GM19240 (cell line): Measurements from ENCODE around the gene DIAPH2.

Experiments
- DNase-seq: peaks from one replicate; pipeline ENCODE4 v3.0.0; 2011; ENCODE audit warnings: low spot score; ENCODE audit not compliant: insufficient read length

DIAPH2 gene

DNA sequence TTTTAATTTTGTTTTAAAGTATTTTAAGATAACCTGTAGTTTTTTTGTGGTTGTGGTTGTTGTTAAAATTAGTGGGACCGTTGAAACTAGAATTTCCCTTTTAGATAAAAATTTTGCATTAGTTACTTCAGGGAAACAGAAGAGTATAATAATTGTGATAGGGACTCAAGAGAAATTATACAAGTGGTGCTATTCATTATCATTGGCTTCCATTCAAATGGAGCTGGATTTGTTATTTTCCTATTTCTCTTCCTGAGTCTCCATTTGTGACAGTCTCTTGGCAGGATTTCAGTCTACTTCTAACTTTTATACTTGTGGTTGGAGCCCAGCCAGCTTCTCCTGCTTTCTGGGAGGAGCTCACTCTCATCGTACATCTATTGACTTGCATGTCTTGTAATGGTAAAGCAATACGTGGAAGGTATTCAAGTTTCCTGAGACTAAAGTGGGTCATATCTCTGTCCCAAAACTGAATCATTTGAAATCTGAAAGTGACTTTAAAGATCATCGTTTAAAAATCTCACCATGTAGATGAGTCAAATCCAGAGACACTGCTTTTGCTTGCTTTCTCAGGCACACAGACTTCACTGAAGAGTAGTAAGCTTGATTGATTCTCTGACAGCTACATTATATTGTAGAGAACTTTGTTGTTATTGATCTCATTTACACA is 354.9 kb downstream of the DIAPH2 start:
- DNase-seq: no peak

- DNase-seq: no peak
Measured at GRCh38 chrX:97045470-97045869, 360.8 kb downstream of the DIAPH2 start.

- DNase-seq: no peak
Measured at GRCh38 chrX:97046867-97047266, 362.2 kb downstream of the DIAPH2 start.

DNA sequence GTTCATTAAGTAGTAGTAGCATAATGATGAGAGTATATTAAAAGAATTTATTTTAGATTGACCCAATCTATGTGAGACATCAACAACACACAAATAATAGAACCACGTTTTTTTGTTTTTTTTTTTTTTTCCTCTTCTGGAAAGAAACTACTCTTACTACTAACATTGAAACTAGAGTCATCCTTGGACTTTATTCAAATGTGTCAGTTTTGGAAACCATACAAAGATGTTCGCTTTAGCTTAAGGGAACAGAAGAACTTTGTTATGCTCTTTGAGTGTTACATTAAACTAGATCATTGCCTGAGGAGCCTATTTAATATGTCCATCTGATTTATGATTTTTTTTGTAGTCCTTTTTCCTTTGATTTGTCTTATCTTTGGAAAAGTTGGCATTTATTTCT is 365.8 kb downstream of the DIAPH2 start:
- DNase-seq: no peak

GRCh38 chrX:97057349-97057909 is 372.8 kb downstream of the DIAPH2 start:
- DNase-seq: no peak

- DNase-seq: no peak
Measured at GRCh38 chrX:97060020-97060419, 375.4 kb downstream of the DIAPH2 start.

GRCh38 chrX:97065066-97065465 is 380.4 kb downstream of the DIAPH2 start:
- no peak for DNase-seq

DNA sequence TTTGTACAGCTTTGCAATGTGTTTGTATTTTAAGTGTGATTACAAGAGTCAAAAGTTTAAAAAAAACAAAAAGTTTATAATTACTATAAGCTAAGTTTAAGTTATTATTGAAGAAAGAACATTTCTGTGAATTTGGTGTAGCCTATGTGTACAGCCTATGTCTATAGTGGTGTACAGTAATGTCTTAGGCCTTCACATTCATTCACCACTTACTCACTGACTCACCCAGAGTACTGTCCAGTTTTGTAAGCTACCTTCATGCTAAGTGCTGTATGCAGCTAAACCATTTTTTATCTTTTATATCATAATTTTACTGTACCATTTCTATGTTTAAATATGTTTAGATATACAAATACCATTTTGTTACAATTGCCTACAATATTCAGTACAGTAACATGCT is 381.3 kb downstream of the DIAPH2 start:
- DNase-seq: no peak

GRCh38 chrX:97066381-97066780 is 381.7 kb downstream of the DIAPH2 start:
- no peak for DNase-seq

DNA sequence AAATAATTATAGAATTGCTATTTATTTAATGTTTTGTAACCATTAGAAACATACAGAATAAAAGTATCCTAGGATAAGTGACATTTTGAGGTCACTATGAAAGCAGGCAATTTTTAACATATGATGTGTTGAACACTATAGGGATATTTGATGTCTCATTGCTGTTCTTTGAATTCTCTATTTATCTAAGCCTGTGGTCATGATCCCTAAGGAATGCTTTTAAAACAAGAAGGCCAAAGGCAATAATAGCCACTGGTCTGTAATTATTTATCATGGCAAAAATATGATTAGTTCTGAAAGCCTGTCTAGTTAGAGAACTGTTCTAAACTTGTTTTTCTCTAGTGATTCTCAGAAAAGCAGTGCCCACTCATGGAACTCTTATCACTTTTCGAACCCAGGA is 385.7 kb downstream of the DIAPH2 start:
- DNase-seq: no peak

- no peak for DNase-seq
Measured at GRCh38 chrX:97074400-97074799, 389.8 kb downstream of the DIAPH2 start.

- DNase-seq: no peak
Measured at GRCh38 chrX:97089116-97089515, 404.5 kb downstream of the DIAPH2 start.

- DNase-seq: no peak
Measured at GRCh38 chrX:97096385-97096784, 411.7 kb downstream of the DIAPH2 start.

GRCh38 chrX:97102938-97103337 is 418.3 kb downstream of the DIAPH2 start:
- no peak for DNase-seq

DNA sequence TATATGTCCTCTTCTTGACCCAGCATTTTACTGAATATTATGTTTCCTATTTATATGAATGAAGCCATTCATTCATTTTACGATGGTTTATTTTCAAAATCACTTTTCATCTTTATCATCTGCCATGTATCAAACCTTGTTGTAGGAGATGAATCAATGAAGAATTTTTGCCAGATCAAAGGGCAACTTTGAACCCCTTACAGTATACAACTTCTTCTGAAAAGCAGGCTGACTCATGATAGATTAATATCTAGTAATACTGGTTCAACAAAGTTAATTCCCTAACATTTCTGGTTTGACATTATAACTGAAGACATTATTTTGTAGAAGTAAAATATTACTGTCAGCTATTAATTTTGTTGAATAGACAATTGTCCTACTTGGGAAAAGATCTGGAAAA is 425.1 kb downstream of the DIAPH2 start:
- DNase-seq: no peak

DNA sequence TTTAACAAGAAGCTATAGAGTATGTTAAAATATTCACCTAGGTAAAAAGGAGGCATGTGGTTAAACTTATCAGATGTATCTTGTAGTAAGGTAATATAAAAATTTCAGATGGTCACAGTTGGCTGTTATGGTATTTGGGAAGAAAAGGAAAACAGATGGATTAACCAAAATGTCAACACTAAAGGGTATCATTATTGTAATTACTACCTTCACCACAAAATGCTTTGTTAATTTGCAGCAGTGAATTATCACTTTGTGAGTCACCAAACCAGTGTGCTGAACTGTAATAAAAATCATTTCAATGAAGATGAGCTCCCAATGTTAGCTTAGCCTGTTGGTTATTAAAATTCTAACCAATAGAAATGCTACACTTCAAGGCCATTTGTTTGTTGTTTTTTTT is 432.9 kb downstream of the DIAPH2 start:
- DNase-seq: no peak

DNA sequence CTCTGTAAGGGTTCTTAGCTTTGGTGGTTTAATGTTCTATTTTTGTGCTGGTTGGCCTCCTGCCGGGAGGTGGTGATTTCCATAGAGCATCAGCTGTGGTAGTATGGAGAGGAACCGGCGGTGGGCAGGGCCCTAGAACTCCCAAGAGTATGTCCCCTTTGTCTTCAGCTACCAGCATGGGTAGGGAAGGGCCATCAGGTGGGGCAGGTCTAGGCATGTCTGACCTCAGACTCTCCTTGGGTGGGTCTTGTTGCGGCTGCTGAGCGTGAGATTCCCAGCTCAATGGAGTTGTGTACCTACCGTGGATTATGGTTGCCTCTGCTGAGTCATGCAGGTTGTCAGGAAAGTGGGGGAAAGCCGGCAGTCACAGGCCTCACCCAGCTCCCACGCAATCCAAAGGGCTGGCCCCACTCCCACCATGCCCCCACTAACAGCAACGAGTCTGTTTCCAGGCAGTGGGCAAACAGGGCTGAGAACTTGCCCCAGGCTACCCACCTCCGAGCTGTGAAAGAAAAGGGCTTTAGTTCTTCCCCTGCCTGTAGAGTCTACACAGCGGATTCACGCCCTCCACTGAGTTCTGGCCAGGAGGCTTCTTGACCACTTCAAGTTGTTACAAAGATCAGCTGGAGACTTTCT is 434.9 kb downstream of the DIAPH2 start:
- no peak for DNase-seq

DNA sequence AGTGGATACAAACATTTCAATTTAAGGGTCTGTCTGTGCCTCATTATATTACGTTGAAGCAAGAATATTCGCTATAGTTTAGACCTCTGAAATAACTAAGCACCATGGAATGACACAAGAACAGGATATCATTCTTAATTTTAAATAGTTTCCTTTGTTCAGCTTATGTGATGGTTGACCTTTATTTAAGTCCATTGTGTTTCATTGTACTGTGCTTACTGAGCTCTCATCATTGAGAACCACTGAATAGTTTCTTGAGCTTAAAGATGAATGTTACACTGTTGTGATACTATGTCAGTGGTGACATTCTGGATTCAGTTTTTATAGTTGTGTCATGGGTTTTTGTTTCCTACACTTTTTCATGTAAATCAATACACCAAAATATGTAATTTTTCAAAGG is 438.4 kb downstream of the DIAPH2 start:
- no peak for DNase-seq

DNA sequence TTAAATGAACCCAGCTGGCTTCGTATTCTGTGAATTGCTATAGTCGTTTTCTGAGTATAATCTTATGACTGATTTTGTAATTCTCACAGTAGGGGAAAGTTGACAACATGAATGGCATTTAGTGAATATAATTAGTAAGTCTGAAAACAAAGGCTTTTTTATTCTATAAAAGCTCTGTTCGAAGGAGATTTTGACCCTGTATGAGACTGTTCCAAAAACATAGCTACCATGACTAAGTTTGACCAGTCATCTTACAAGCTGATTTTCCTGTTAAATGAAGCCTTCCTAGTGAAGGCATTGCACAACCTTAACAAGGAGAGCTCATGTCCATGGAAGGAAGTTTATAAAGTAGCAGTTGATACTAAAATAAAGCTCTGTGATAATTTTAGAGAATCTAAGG is 441.4 kb downstream of the DIAPH2 start:
- no peak for DNase-seq

DNA sequence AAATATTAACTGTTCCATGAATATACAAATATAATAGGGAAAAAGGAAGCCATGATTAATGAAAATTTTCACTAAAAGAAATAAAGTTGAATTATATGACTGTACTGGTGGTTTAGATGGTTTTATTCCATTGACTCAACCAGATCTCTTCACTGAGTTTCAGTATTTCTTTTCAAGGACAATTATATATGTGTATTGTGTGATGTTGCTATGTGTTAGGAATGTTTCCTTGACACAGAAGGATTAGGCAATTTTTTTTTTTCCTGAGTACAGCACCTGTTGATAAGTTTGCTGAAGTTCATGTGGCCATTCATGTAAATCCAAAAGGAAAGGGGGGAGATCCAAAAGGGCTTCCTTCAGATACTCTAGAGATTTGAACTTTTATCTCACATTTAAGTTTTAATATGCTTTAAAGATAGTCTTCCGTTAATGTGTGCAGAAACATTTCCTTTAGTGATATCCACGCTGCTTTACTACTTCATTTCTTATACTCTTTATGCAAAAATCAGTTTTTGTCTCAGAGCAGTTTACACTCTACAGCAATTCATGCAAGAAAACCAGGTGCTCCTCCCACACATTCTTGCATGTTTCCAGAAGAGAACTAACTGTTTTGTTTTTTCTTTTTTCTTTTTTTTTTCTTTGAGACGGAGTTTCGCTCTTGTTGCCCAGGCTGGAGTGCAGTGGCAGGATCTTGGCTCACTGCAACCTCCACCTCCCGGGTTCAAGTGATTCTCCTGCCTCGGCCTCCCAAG is 448.2 kb downstream of the DIAPH2 start:
- DNase-seq: no peak

- DNase-seq: no peak
Measured at GRCh38 chrX:97145934-97146333, 461.3 kb downstream of the DIAPH2 start.

DNA sequence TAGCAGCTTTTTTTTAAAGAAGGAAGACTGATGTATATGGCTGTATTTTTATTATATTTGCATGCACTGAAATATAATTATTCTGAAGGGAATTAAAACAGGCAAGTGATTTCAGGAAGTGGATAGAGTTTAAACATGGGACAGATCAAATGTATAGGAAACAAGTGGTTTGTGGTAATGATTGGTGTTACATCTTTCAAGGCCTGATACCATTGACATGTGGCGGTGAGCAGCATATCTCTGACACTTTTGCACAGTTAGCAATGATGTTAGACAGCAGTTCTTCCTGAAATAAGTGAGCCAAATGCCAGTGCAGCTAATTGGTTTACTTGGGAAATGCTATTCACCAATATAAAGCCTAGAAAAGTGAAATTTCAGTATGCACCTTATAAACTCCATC is 471.2 kb downstream of the DIAPH2 start:
- DNase-seq: no peak
